Right atrium auricular region (tissue), 2 donors: ENCODE results near the gene DBN1. TPM values are rescaled to one million over a fixed set of nuclear protein-coding genes. Genes with fewer than 3 reads are reported as not detected.

Experiments used
- DNase-seq: peaks from one replicate; pipeline ENCODE4 v3.0.0-alpha.2; 2019; ENCODE audit warnings: low spot score
- H3K27ac ChIP-seq, 2 donors: fragments of 200-600 bp; sonication (generic); 1 replicate in 1 of 2; 2 replicates in 1 of 2; pipeline ENCODE4 v1.5.1; 2016 to 2019
- H3K27me3 ChIP-seq, 2 donors: fragments of 200-600 bp; sonication (generic); one replicate each; pipeline versions ENCODE4 v1.5.1 to v1.6.0; 2017 to 2019
- H3K36me3 ChIP-seq: fragments of 200-600 bp; sonication (generic); one replicate; pipeline ENCODE4 v1.5.1; 2016
- H3K4me1 ChIP-seq, 2 donors: fragments of 200-600 bp; sonication (generic); one replicate each; pipeline versions ENCODE4 v1.5.1 to v1.6.0; 2017 to 2019
- H3K4me3 ChIP-seq, 2 donors: fragments of 200-600 bp; sonication (generic); 1 replicate in 1 of 2; 2 replicates in 1 of 2; pipeline ENCODE4 v1.5.1; 2017 to 2019; ENCODE audit warnings: mild to moderate bottlenecking in 1 of 2, moderate library complexity in 1 of 2
- H3K9me3 ChIP-seq, 2 donors: fragments of 200-600 bp; sonication (generic); one replicate each; pipeline ENCODE4 v1.5.1; 2019
- CTCF ChIP-seq, 2 donors: fragments of 200-600 bp; sonication (generic); IDR thresholded peaks; one replicate each; pipeline ENCODE4 v1.5.1; 2019; ENCODE audit warnings: antibody characterized with exemption in 2 of 2
- total RNA-seq, 2 donors: library from RNA; depleted of rRNA; stranded (reverse); fragments of >200 nt; gene quantifications; one replicate each; pipeline ENCODE4 v1.1.0, GENCODE V29; 2016

DBN1 gene
- total RNA-seq, 2 donors from 2014 or later, result 25.0 to 47.2 TPM

- Histone ChIP-seq H3K4me3 (no peak overlapping the region), H3K27ac (peak overlapping the region in 1 of 2 donors; percentile 39), H3K36me3 (peaks cover 73% of the 10 kb centered on the region), H3K9me3 (no peaks in the 10 kb centered on the region), H3K27me3 (no peaks in the 10 kb centered on the region), H3K4me1 (peaks cover 0 to 52% of the 10 kb centered on the region in 2 donors)
- no peak for TF ChIP-seq CTCF (IDR thresholded peaks at IDR 0.05)
- DNase-seq, result no peak
Observed at GRCh38 chr5:177490992-177491391, 17.6 kb upstream of the DBN1 start.

GRCh38 chr5:177490311-177490991 is 17.0 kb upstream of the DBN1 start:
- Histone ChIP-seq H3K4me3 (no peak overlapping the region), H3K4me1 (peaks cover 0 to 47% of the 10 kb centered on the region in 2 donors), H3K27me3 (no peaks in the 10 kb centered on the region), H3K36me3 (peaks cover 79% of the 10 kb centered on the region), H3K9me3 (no peaks in the 10 kb centered on the region), H3K27ac (peak overlapping the region in 1 of 2 donors; percentile 39)
- DNase-seq, result no peak
- no peak for TF ChIP-seq CTCF (IDR thresholded peaks at IDR 0.05)

GRCh38 chr5:177489119-177489716 is 15.8 kb upstream of the DBN1 start:
- Histone ChIP-seq H3K9me3 (no peaks in the 10 kb centered on the region), H3K4me3 (no peak overlapping the region), H3K27ac (no peak overlapping the region), H3K36me3 (peaks cover 83% of the 10 kb centered on the region), H3K27me3 (no peaks in the 10 kb centered on the region), H3K4me1 (peaks cover 0 to 34% of the 10 kb centered on the region in 2 donors)
- no peak for DNase-seq
- TF ChIP-seq CTCF (IDR thresholded peaks at IDR 0.05), result no peak

GRCh38 chr5:177487975-177488374 is 14.5 kb upstream of the DBN1 start:
- H3K4me1 ChIP-seq, result peaks cover 0 to 22% of the 10 kb centered on the region in 2 donors
- no peak for DNase-seq
- no peak for TF ChIP-seq CTCF (IDR thresholded peaks at IDR 0.05)
- H3K27me3 ChIP-seq, result no peaks in the 10 kb centered on the region
- no peak overlapping the region for H3K27ac ChIP-seq
- peaks cover 82% of the 10 kb centered on the region for H3K36me3 ChIP-seq
- H3K4me3 ChIP-seq, result no peak overlapping the region
- no peaks in the 10 kb centered on the region for H3K9me3 ChIP-seq

- H3K4me1 ChIP-seq, result peaks cover 0 to 14% of the 10 kb centered on the region in 2 donors
- no peaks in the 10 kb centered on the region for H3K9me3 ChIP-seq
- H3K27ac ChIP-seq, result no peak overlapping the region
- H3K36me3 ChIP-seq, result peaks cover 75% of the 10 kb centered on the region
- no peak for DNase-seq
- no peak for TF ChIP-seq CTCF (IDR thresholded peaks at IDR 0.05)
- H3K4me3 ChIP-seq, result no peak overlapping the region
- no peaks in the 10 kb centered on the region for H3K27me3 ChIP-seq
Observed at GRCh38 chr5:177487144-177487543, 13.7 kb upstream of the DBN1 start.
